ENCODE data around the gene NUMB.

The NUMB gene

DNA sequence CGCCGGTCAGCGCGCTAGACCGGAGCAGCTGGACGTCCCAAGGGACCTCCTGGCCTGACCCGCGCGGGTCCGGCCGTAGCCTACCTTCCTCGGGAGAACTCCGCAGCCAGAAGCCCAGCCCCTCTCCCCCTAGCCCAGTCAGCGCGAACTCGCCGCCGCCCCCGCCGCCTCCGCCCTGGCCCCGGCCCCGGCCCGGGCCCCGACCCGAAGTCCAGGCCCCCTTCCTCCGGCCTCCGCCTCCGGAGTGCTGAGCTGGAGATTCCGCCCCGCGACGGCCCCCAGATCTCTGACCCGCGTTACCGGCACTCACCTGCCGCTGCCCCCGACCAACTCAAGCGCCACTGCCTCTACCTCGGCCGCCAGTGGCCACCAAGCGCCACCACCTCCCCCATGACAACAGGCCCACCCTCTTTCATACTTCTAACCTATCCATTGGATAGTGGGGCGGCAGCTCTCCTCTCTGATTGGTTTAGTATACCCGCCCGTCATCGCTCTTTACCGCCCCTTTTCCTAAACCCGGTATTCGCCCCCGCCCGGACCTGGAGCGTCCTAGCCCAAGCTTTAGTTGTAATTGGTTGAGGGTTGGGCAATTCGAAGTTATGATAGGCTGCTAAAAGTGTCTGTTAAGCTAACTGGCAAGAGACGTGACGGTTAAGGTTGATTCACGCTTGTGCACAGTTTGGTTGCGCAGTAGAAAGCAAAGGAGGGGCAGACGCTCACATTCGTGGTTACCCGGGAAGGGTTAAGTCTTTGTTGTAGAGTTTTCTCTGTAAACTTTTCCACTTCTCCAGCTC is at the start of gene NUMB:
Gene NUMB (minus strand): TSS at position 364 of the 794 bp plus-strand sequence. CDS start 102,795 bp downstream, outside the sequence.
- DNase-seq: peak; percentile 89

- no peak for DNase-seq
These were observed 45.3 kb upstream of the NUMB start for GRCh38 chr14:73503648-73504047.

DNA sequence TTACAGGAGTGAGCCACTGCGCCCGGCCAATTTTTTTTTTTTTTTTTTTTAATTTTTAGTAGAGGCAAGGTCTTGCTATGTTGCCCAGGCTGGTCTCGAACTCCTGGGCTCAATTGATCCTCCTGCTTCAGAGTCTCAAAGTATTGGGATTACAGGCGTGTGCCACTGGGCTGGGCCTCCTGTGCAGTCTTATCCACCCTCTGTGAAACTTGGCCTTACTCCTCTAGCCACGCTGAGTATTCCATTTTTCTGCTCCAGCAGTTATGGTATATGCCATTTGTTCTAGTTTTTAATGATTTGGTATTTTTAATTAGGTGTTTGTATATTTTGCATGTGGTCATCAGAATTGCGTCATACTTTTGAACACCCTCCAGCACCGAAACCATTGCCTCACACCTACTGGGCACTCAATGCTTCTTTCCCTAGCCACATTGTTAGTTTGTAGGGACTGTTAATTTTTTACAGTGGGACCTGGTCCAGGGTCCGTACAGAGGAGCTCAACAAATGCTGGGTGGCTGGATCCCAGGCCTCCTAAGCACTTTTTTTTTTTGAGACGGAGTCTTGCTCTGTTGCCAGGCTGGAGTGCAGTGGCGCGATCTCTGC is 43.8 kb upstream of the NUMB start:
- DNase-seq: no peak

DNA sequence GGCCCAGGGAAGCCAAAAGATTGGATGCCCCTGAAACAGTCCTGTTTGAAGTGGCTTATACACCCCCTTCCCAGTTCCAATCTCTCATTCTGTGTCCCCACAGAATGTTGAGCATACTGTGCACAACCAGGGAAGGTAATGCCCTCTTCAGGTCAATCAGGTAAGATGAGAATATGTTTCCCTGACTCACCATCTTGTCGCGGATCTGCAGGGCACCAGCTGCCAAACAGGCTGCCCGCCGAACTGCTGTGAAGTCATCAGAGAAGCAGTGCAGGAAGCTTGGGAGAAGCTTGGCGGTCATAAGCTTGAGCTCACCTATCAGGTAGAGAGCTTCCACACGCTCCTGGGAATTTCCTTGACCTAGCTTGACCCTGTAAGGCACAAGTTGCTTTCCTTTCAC is 42.0 kb upstream of the NUMB start:
- DNase-seq: no peak

DNA sequence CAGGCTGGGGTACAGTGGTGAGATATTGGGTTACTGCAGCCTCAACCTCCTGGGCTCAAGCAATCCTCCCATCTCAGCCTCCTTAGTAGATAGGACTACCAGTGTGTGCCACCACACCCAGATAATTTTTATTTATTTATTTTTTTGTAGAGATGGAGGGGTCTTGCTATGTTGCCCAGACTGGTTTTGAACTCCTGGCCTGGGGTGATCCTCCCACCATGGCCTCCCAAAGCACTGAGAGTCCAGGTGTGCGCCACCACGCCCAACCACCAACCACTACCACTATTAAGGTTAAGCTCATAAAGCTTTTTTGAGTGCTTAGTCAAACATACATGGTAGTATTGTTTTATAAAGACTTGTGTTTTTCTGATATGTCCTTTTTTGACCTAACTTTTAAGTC is 36.2 kb upstream of the NUMB start:
- DNase-seq: no peak

GRCh38 chr14:73492670-73493069 is 34.3 kb upstream of the NUMB start:
- DNase-seq: no peak

GRCh38 chr14:73492043-73492552 is 33.8 kb upstream of the NUMB start:
- no peak for DNase-seq

DNA sequence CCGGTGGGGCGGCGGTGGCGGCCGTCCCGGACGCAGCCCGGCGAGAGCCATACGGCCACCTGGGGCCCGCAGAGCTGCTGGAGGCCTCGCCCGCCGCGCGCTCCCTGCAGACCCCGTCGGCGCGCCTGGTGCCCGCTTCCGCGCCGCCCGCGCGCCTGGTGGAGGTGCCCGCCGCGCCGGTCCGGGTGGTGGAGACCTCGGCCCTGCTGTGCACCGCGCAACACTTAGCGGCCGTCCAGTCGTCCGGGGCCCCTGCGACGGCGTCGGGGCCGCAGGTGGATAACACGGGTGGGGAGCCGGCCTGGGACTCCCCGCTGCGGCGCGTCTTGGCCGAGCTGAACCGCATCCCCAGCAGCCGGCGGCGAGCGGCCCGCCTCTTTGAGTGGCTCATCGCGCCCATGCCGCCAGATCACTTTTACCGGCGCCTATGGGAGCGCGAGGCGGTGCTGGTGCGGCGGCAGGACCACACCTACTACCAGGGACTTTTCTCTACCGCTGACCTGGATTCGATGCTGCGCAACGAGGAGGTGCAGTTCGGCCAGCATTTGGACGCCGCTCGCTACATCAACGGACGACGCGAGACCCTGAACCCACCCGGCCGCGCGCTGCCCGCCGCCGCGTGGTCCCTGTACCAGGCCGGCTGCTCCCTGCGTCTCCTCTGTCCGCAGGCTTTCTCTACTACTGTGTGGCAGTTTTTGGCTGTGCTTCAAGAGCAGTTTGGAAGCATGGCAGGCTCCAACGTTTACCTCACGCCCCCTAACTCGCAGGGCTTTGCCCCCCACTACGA is 33.1 kb upstream of the NUMB start:
- DNase-seq: peak; percentile 64

GRCh38 chr14:73489481-73490175 is 31.3 kb upstream of the NUMB start:
- DNase-seq: no peak

DNA sequence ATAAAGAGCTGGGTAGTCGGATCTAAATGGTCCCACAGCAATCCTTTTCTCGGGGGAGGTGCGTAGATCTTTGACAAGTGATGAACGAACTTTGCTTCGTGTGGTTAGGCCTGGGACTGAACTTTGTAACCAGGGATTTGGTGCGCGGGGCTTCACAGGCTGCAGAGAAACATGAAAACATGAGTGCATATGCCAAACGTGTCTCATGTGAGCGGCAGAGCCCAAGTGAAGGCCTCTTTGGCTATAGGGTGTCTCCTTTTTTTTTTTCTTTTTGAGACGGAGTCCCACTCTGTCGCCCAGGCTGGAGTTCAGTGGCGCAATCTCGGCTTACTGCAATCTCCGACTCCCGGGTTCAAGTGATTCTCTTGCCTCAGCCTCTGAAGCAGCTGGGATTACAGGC is 20.3 kb upstream of the NUMB start:
- DNase-seq: no peak

DNA sequence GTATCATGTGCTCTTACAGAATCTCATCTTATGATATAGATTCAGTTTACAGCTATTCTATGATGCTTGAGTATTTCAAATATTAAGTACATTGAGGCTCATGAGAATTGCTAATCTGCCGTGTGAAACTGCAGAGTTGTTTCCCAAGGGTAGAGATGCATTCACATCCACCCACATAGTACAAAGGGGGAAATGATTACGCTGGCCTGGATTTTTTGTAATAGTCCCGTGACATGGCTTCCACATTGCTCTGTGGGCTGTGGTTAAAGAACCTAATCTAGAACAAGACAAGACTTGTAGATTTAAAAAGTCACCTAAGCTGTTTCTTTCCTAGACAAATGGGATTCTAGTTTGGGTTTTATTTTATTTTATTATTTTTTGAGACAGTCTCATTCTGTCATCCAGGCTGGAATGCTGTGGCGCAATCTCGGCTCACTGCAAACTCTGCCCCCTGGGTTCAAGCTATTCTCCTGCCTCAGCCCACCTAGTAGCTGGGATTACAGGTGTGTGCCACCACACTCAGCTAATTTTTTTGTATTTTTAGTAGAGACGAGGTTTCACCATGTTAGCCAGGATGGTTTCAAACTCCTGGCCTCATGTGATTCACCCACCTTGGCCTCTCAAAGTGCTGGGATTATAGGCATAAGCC is 19.4 kb upstream of the NUMB start:
- no peak for DNase-seq

DNA sequence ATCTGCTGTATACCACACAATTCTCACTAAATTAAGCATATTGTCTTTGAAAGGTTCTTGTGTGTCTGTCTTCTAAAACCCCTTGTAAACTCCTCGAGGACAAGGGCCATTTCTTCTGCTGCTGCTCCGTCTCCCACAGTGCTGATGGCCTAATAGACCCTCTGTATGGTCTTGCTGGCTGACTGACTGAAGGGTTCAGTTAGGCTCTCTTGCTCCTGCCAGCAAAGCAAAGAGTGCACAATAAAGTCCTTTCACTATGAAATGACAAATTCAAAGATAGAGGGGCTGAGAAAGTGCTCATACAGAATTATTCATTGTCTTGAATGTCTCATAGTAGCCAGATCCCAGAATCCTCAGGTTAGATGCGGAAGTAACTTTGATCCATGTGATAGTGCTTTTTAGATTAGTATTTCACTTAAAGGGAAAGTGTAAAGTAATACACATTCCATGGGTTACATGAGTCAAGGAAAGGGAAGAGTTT is 18.1 kb upstream of the NUMB start:
- no peak for DNase-seq

DNA sequence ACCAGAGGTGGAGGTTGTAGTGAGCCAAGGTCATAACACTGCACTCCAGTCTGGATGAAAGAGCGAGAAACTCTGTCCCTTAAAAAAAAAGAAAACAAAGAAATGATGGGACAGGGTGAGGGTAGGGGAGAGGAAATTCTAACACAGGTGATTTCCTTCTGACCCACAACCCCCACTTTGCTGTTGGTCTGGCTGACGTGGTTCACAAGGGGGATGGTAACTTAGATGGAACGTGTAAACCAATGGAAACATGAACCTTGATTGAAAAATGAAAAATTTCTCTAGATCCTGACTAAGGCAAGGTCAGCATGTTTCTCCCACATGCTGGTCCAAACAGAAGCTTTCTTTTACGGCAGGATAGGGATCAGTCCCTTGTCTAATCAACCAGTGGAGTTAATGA is 16.6 kb upstream of the NUMB start:
- DNase-seq: no peak

DNA sequence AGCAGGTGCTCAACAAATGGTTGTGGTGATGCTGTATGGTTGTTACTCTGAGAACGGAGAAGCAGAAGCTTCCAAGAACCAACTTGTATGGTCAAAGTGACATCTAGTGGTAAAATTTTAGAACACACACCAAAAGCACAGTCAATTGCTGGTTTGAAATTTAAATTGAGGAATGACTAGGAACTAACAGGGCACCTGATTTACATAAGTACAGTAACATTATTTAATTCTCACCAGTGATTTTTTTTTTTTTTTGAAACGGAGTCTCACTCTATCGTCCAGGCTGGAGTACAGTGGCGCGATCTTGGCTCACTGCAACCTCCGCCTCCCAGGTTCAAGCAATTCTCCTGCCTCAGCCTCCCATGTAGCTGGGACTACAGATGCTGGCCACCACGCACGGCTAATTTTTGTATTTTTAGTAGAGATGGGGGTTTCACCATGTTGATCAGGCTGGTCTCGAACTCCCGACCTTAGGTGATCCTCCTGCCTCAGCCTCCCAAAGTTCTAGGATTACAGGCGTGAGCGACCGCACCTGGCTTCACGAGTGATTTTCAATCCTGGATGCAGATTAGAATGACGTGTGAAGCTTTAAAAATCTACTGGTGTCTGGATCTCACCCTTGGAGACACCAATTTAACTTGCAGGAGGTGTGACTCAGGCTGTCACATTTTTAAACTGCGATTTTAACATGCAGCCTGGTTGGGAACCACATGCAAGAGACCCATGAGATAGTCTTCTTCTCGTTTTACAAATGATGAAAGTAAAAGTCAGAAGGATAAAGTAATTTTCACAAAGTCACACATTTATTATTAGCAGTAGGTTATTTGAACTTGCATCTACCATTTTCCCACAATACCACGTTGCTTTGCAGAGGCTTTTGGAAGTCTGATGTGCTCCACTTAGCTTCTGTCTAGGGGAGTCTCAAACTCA is 14.1 kb upstream of the NUMB start:
- no peak for DNase-seq

- no peak for DNase-seq
These were observed 13.3 kb upstream of the NUMB start for GRCh38 chr14:73471582-73472184.

DNA sequence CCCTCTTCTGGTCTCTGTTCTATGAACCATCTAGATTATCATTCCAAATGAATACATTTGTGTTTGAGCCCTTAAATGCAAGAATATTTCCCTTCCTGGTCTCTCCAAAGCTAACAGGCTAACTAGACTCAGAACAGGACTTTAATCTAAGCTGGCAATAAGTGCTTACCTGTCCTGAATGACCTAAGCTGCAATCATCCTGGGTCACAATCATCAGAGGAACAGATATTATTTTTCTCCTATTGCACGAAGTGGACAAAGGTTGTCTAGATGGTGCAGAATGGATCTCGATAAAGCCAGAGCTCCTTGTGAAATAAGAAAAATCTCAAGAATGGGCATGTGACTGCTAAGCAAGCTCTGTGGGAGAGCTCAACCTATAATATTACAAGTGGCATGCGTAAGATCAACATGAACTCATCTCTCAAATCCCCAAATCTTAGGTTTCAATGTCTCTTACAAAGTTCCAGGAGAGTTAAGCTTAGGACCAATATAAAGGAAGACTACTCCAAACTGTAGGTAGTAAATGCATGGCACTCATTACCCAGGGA is 10.6 kb upstream of the NUMB start:
- no peak for DNase-seq

DNA sequence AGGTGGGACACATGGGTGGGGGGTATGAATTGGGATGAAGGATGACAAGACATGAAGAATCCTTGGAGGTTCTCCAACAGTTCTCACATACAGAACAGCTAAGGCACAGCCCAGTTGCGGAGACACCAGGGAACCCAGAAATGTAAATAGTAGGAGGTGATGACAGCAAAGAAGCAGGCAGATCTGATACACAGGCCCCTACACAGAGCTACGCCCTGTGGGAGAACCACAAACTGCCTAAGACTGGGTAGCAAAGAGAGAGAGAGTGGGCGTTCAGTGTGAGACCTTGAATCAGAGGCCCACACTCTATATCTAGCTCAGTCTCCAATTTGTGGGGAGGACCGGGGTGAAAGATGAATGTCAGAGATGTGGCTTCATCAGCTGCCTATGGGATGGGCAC is 9.5 kb upstream of the NUMB start:
- DNase-seq: peak; percentile 32

DNA sequence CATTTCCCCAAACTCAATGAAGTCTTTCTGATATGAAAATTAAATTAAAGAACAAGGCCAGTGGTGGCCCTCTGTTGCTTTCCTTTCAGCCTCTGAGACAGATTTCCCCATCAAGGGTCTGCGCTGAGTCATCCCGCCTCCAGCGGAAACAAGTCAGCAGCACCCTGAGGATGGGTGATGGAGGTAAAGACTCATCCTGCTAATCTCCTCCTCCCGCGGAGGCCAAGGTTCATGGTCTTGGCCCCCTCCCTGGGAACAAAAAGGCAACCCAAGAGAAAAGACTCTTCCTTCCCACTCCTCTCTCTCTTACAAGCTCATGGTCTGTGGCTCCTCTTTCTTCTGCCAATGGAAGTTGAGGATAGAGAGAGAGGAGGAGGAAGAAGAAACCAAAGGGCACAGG is 9.0 kb upstream of the NUMB start:
- peak; percentile 64 for DNase-seq

DNA sequence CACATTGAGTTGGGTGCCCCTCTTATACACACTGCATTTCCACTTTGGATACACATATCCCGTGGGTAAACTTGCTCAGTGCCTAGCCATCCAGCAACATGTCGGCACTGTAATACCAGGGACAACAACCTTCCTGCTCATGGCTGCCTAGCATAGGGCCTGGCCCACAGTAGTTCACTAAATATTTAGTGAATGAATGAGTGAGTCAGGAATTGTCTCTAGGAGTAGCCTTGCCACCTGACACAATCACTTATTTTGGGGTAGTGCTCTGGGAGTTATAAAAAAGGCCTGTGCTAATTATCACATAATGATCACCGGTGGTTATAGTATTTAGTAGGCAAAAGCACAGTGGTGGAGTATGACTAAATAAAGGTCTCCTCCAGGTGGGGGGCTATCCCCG is 8.5 kb upstream of the NUMB start:
- DNase-seq: no peak

DNA sequence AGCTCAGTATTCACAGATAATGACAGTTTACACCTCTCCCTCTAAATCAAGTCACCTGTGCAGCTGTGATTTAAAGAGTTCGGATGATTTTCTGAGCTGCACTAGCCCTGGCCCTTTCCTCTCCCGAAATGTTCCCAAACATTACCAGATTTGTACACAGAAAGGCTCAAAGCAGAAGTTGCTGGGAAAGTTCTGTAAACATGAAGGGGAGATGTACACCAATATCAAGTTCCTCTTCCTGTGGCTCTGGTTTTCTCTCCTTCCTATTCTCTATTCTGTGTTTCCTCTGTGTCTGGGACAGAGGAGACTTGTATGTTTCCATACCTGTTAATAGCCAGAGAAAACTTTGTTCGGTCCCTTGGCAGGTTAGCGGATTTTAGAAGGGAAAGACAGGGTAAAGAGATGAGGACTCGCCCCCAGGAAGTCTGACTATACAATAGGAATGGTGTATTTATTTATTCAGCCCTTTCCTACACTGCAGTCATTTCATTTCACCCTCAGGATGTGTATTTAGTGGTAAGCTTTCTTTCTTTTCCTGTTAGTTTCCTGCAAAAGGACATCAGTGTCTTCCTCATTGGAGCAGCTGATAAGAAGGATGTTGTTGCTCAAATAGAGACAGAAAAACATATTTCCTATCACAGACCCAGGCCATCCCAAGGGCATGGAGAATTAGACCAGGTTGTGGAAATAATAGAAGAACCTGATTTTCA is 7.6 kb upstream of the NUMB start:
- no peak for DNase-seq

Measured in stimulated activated CD4-positive, alpha-beta T cell treated with anti-CD3 and anti-CD28 coated beads, Interleukin-12 subunit alpha, Interleukin-12 subunit beta, amount 100 ng/mL, for 4 hours (primary cell).